Activated T-cell treated with anti-CD3 and anti-CD28 coated beads, Interleukin-2, amount 50 U/mL, for 72 hours (primary cell): ENCODE results near the gene UACA. TPM values are rescaled to one million over a fixed set of nuclear protein-coding genes. Genes with fewer than 3 reads are reported as not detected.
"Not testable (repeated sequence)": the region's sequence is repeated elsewhere in the genome, so short reads cannot be mapped to it uniquely, and the experiment has no call there.

ENCODE experiments used
- ATAC-seq, 2 donors: fragments of 150-1000 bp; cut with Tn5 transposase; replicated peaks in 1 of 2; 2 replicates each; pipeline ENCODE4 v1.10.0; 2021; ENCODE audit warnings: moderate library complexity in 2 of 2, mild to moderate bottlenecking in 1 of 2
- DNase-seq, 2 donors: peaks; one replicate each; pipeline ENCODE4 v3.0.0; 2021 to 2022; ENCODE audit warnings: mixed read lengths in 1 of 2
- H3K27ac Mint-ChIP-seq: one replicate; pipeline ENCODE4 v1.8.0; 2022; ENCODE audit warnings: mild to moderate bottlenecking, moderate library complexity, mixed read lengths
- H3K27me3 Mint-ChIP-seq: one replicate; pipeline ENCODE4 v1.8.0; 2022; ENCODE audit warnings: low read depth, mixed read lengths
- H3K36me3 Mint-ChIP-seq, 2 donors: one replicate each; pipeline ENCODE4 v1.8.0; 2022; ENCODE audit warnings: mixed read lengths in 2 of 2, mild to moderate bottlenecking in 1 of 2; ENCODE audit not compliant: insufficient read depth in 2 of 2
- H3K4me1 Mint-ChIP-seq: one replicate; pipeline ENCODE4 v1.8.0; 2022; ENCODE audit warnings: low read depth, mixed read lengths
- H3K4me3 Mint-ChIP-seq, 2 donors: one replicate each; pipeline ENCODE4 v1.8.0; 2022; ENCODE audit warnings: mild to moderate bottlenecking in 2 of 2, mixed read lengths in 2 of 2, moderate library complexity in 2 of 2
- H3K9me3 Mint-ChIP-seq, 2 donors: one replicate each; pipeline ENCODE4 v1.8.0; 2022; ENCODE audit warnings: mixed read lengths in 2 of 2
- total RNA-seq, 2 donors: library from RNA; stranded (reverse); gene quantifications; one replicate each; pipeline ENCODE4 v1.2.3, GENCODE V29; 2022

The UACA gene
- total RNA-seq, 2 donors from 2014 or later = 1.9 to 2.0 TPM

GRCh38 chr15:70758790-70759462, 4.4 kb downstream of the UACA start:
- H3K4me3 Mint-ChIP-seq = no peak overlapping the region
- H3K27ac Mint-ChIP-seq = no peak overlapping the region
- H3K27me3 Mint-ChIP-seq = peaks cover 36% of the 10 kb centered on the region
- peaks cover 0 to 2% of the 10 kb centered on the region in 2 donors for H3K36me3 Mint-ChIP-seq
- ATAC-seq = no peak
- no peak for DNase-seq
- H3K9me3 Mint-ChIP-seq = no peaks in the 10 kb centered on the region
- peaks cover 8% of the 10 kb centered on the region for H3K4me1 Mint-ChIP-seq

GRCh38 chr15:70757627-70758026, 5.7 kb downstream of the UACA start:
- H3K27me3 Mint-ChIP-seq = peaks cover 31% of the 10 kb centered on the region

GRCh38 chr15:70754862-70755261, 8.5 kb downstream of the UACA start:
- peaks cover 10% of the 10 kb centered on the region for H3K27me3 Mint-ChIP-seq
- H3K27ac Mint-ChIP-seq = no peak overlapping the region
- H3K4me3 Mint-ChIP-seq = no peak overlapping the region
- no peaks in the 10 kb centered on the region for H3K4me1 Mint-ChIP-seq
- ATAC-seq = no peak
- H3K36me3 Mint-ChIP-seq = no peaks in the 10 kb centered on the region
- no peaks in the 10 kb centered on the region for H3K9me3 Mint-ChIP-seq
- DNase-seq = no peak

More at GRCh38 chr15:70757627-70758026, 5.7 kb downstream of the UACA start:
- Mint-ChIP-seq H3K4me3 (no peak overlapping the region), H3K27ac (no peak overlapping the region), H3K36me3 (no peaks in the 10 kb centered on the region), H3K9me3 (no peaks in the 10 kb centered on the region), H3K4me1 (peaks cover 4% of the 10 kb centered on the region)
- DNase-seq (no peak), ATAC-seq (no peak)

GRCh38 chr15:70753101-70753829, 10.1 kb downstream of the UACA start:
- Mint-ChIP-seq H3K4me1 (no peaks in the 10 kb centered on the region), H3K27me3 (peaks cover 10% of the 10 kb centered on the region), H3K4me3 (no peak overlapping the region), H3K36me3 (no peaks in the 10 kb centered on the region), H3K9me3 (no peaks in the 10 kb centered on the region), H3K27ac (no peak overlapping the region)
- ATAC-seq = no peak
- no peak for DNase-seq

GRCh38 chr15:70752193-70752635, 11.1 kb downstream of the UACA start:
- Mint-ChIP-seq H3K27me3 (peaks cover 4% of the 10 kb centered on the region), H3K4me3 (no peak overlapping the region), H3K4me1 (no peaks in the 10 kb centered on the region), H3K36me3 (no peaks in the 10 kb centered on the region), H3K27ac (no peak overlapping the region), H3K9me3 (no peaks in the 10 kb centered on the region)
- ATAC-seq (no peak), DNase-seq (no peak)

GRCh38 chr15:70750203-70750869, 13.0 kb downstream of the UACA start:
- peaks cover 11% of the 10 kb centered on the region for H3K27me3 Mint-ChIP-seq
- no peak overlapping the region for H3K27ac Mint-ChIP-seq
- ATAC-seq (no peak), DNase-seq (no peak)
- no peaks in the 10 kb centered on the region for H3K9me3 Mint-ChIP-seq
- H3K4me3 Mint-ChIP-seq = no peak overlapping the region
- H3K4me1 Mint-ChIP-seq = no peaks in the 10 kb centered on the region
- no peaks in the 10 kb centered on the region for H3K36me3 Mint-ChIP-seq

- H3K27me3 Mint-ChIP-seq = peaks cover 11% of the 10 kb centered on the region
- ATAC-seq = no peak
- no peak overlapping the region for H3K4me3 Mint-ChIP-seq
- no peak overlapping the region for H3K27ac Mint-ChIP-seq
- H3K9me3 Mint-ChIP-seq = no peaks in the 10 kb centered on the region
- no peak for DNase-seq
- H3K36me3 Mint-ChIP-seq = no peaks in the 10 kb centered on the region
- no peaks in the 10 kb centered on the region for H3K4me1 Mint-ChIP-seq
These were observed 15.0 kb downstream of the UACA start for GRCh38 chr15:70748281-70748747.

- not testable (repeated sequence) for ATAC-seq, H3K9me3 Mint-ChIP-seq, H3K27ac Mint-ChIP-seq, H3K4me1 Mint-ChIP-seq, H3K36me3 Mint-ChIP-seq, H3K4me3 Mint-ChIP-seq, DNase-seq
- peaks cover 11% of the 10 kb centered on the region for H3K27me3 Mint-ChIP-seq
These were observed 16.8 kb downstream of the UACA start for GRCh38 chr15:70746598-70746997.

- Mint-ChIP-seq H3K27me3 (peaks cover 11% of the 10 kb centered on the region), H3K36me3 (no peaks in the 10 kb centered on the region), H3K4me3 (no peak overlapping the region), H3K27ac (no peak overlapping the region), H3K9me3 (no peaks in the 10 kb centered on the region), H3K4me1 (no peaks in the 10 kb centered on the region)
- ATAC-seq (no peak), DNase-seq (no peak)
These were observed 20.4 kb downstream of the UACA start for GRCh38 chr15:70742928-70743327.

- DNase-seq (no peak), ATAC-seq (no peak)
- Mint-ChIP-seq H3K9me3 (no peaks in the 10 kb centered on the region), H3K4me1 (no peaks in the 10 kb centered on the region), H3K36me3 (no peaks in the 10 kb centered on the region), H3K27ac (no peak overlapping the region), H3K4me3 (no peak overlapping the region), H3K27me3 (peaks cover 11% of the 10 kb centered on the region)
These were observed 21.6 kb downstream of the UACA start for GRCh38 chr15:70741677-70742293.

GRCh38 chr15:70741107-70741531, 22.2 kb downstream of the UACA start:
- no peaks in the 10 kb centered on the region for H3K36me3 Mint-ChIP-seq
- H3K4me1 Mint-ChIP-seq = no peaks in the 10 kb centered on the region
- DNase-seq = no peak
- H3K9me3 Mint-ChIP-seq = no peaks in the 10 kb centered on the region
- ATAC-seq = no peak
- H3K27ac Mint-ChIP-seq = no peak overlapping the region
- no peak overlapping the region for H3K4me3 Mint-ChIP-seq
- peaks cover 6% of the 10 kb centered on the region for H3K27me3 Mint-ChIP-seq

GRCh38 chr15:70735040-70735439, 28.3 kb downstream of the UACA start:
- ATAC-seq, H3K36me3 Mint-ChIP-seq, H3K4me3 Mint-ChIP-seq, H3K4me1 Mint-ChIP-seq, H3K9me3 Mint-ChIP-seq, H3K27me3 Mint-ChIP-seq, DNase-seq, H3K27ac Mint-ChIP-seq: not testable (repeated sequence)

GRCh38 chr15:70729164-70729563, 34.2 kb downstream of the UACA start:
- Mint-ChIP-seq H3K27me3 (peaks cover 7% of the 10 kb centered on the region), H3K4me3 (no peak overlapping the region), H3K9me3 (no peaks in the 10 kb centered on the region), H3K36me3 (no peaks in the 10 kb centered on the region), H3K27ac (no peak overlapping the region), H3K4me1 (no peaks in the 10 kb centered on the region)
- ATAC-seq (no peak), DNase-seq (no peak)
